Measurements from ENCODE around the gene S1PR4. TPM values are rescaled to one million over a fixed set of nuclear protein-coding genes. Genes with fewer than 3 reads are reported as not detected.
A peak's percentile ranks its signal among the peaks of the same experiment; 100 is the strongest.
"Not testable (repeated sequence)": the region's sequence is repeated elsewhere in the genome, so short reads cannot be mapped to it uniquely, and the experiment has no call there.

Gene S1PR4
- total and polyA plus RNA-seq, 5 donors: 0.33 to 0.97 (median 0.80) TPM

DNA sequence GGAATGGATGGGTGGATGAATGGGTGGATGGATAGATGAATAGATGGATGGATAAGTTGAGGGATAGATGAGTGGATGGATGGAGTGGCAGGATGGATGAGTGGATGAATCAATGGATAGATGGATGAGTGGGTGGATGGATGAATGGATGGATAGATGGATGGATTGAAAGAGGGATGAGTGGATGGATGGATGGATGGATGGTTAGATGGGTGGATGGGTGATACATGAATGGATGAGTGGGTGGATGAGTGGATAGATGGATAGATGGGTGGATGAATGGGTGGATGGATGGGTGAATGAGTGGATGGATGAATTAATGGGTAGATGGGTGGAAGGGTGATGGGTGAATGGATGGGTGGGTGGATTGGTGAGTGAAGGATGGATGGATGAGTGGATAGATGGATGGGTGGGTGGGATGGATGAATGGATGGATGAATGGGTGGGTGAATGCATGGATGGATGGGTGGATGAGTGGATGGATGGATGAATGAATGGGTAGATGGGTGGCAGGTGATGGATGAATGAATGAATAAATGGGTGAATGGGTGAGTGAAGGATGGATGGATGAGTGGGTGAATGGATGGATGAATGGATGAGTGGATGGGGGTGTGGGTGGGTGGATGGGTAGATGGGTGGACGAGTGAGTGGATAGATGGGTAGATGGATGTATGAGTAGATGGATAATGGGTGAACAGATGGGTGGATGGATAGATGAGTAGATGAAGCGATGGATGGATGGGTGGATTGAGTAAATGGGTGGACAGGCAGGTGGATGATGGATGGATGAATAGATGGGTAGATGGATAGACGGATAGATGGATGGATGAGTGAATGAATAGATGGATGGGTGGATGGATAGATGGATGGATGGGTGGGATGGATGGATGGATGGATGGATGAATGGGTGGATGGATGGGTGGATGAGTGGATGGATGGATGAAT lies 25.0 kb upstream of the S1PR4 start:
- intact Hi-C loops (cut with DNase I): loop anchor here in 1 of 4 donors (10.0 kb wide), 1 partner anchor 199 kb away; no protein-coding TSS in a partner anchor
- WGBS: 87% methylated on average over 3 of the region's 3 CpGs
- no peaks in the 10 kb centered on the region for H3K4me1 ChIP-seq (ENCODE audit: control insufficient read depth, insufficient read depth, low read length)
- DNase-seq (no peak), ATAC-seq (no peak)
- no peak overlapping the region for H3K27ac ChIP-seq (ENCODE audit: low read length)
- H3K4me3 ChIP-seq (ENCODE audit: low read length): no peak overlapping the region
- no peaks in the 10 kb centered on the region for H3K9me3 ChIP-seq (ENCODE audit: control insufficient read depth, low read length)
- no peaks in the 10 kb centered on the region for H3K27me3 ChIP-seq (ENCODE audit: control insufficient read depth, insufficient read depth)

- not testable (repeated sequence) for ATAC-seq
- intact Hi-C loops (cut with DNase I): loop anchor here in 1 of 4 donors (10.0 kb wide), 1 partner anchor 200 kb away; no protein-coding TSS in a partner anchor
Measured at GRCh38 chr19:3154447-3154846, 24.1 kb upstream of the S1PR4 start.

DNA sequence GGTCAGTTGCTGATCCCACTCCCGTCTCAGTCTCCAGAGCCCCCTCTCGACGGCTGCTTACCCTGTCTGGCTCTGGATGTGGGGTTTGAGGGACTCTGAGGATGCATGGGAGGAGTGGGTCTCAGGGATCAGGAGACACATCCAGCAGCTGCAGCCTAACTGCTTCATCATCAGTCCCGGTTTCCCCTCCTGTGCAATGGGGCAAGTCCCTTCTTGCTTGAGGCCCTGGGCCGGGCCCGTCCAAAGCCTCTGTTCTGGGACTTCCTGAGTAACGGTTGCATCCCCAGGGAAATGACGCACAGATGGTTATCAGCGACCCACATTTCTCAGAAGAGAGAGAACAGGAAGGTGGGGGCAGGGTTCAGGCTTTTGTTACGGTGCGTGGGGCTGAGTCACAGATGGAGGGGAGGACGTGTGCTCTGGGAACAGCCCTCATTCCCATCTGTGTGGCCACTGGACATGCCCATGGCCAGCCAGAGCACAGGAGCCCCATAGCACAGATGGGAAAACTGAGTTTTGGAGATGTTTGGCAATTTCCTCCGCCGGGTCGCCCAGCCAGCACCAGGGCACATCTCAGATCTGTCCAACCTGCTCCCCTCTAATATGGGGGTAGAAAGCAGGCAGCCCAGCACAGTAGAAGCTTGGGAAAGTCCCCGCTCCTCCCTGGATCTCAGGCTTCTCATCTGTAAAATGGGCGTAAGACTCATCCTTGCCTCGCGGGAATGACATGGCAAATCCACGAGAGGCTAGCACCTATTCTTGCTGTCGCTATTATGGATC lies 23.4 kb upstream of the S1PR4 start:
- Histone ChIP-seq H3K4me1 (ENCODE audit: control insufficient read depth, insufficient read depth, low read length) (no peaks in the 10 kb centered on the region), H3K4me3 (ENCODE audit: low read length) (no peak overlapping the region), H3K9me3 (ENCODE audit: control insufficient read depth, low read length) (no peaks in the 10 kb centered on the region), H3K27ac (ENCODE audit: low read length) (peak overlapping the region; percentile 68), H3K27me3 (ENCODE audit: control insufficient read depth, insufficient read depth) (no peaks in the 10 kb centered on the region)
- intact Hi-C loops (cut with DNase I): loop anchor here in 1 of 4 donors (10.0 kb wide), 1 partner anchor 200 kb away; no protein-coding TSS in a partner anchor
- ATAC-seq: peak; percentile 76 to 96
- 54% methylated on average over 21 of the region's 21 CpGs for WGBS
- peak; percentile 78 to 87 (median 82) for DNase-seq

More at GRCh38 chr19:3154447-3154846, 24.1 kb upstream of the S1PR4 start:
- not testable (repeated sequence) for H3K4me3 ChIP-seq (ENCODE audit: low read length); H3K27ac ChIP-seq (ENCODE audit: low read length); H3K4me1 ChIP-seq (ENCODE audit: control insufficient read depth, insufficient read depth, low read length); H3K9me3 ChIP-seq (ENCODE audit: control insufficient read depth, low read length); H3K27me3 ChIP-seq (ENCODE audit: control insufficient read depth, insufficient read depth); DNase-seq
- WGBS: 96% methylated on average over 3 of the region's 3 CpGs

GRCh38 chr19:3157096-3157845 lies 21.3 kb upstream of the S1PR4 start:
- WGBS: 74% methylated on average over 23 of the region's 23 CpGs
- intact Hi-C loops (cut with DNase I): loop anchor here in 1 of 4 donors (10.0 kb wide), 1 partner anchor 202 kb away; no protein-coding TSS in a partner anchor
- no peaks in the 10 kb centered on the region for H3K9me3 ChIP-seq (ENCODE audit: control insufficient read depth, low read length)

GRCh38 chr19:3159565-3159964 lies 19.0 kb upstream of the S1PR4 start:
- no peak overlapping the region for H3K27ac ChIP-seq (ENCODE audit: low read length)
- no peaks in the 10 kb centered on the region for H3K4me1 ChIP-seq (ENCODE audit: control insufficient read depth, insufficient read depth, low read length)
- DNase-seq (no peak), ATAC-seq (no peak)
- H3K9me3 ChIP-seq (ENCODE audit: control insufficient read depth, low read length): no peaks in the 10 kb centered on the region
- 76% methylated on average over 8 of the region's 8 CpGs for WGBS
- intact Hi-C loops (cut with DNase I): loop anchor here in 1 of 4 donors (10.0 kb wide), 1 partner anchor 205 kb away; no protein-coding TSS in a partner anchor
- no peak overlapping the region for H3K4me3 ChIP-seq (ENCODE audit: low read length)
- no peaks in the 10 kb centered on the region for H3K27me3 ChIP-seq (ENCODE audit: control insufficient read depth, insufficient read depth)

More at GRCh38 chr19:3157096-3157845, 21.3 kb upstream of the S1PR4 start:
- no peak for DNase-seq
- no peak overlapping the region for H3K27ac ChIP-seq (ENCODE audit: low read length)
- no peaks in the 10 kb centered on the region for H3K27me3 ChIP-seq (ENCODE audit: control insufficient read depth, insufficient read depth)
- no peak for ATAC-seq
- no peaks in the 10 kb centered on the region for H3K4me1 ChIP-seq (ENCODE audit: control insufficient read depth, insufficient read depth, low read length)
- H3K4me3 ChIP-seq (ENCODE audit: low read length): no peak overlapping the region

DNA sequence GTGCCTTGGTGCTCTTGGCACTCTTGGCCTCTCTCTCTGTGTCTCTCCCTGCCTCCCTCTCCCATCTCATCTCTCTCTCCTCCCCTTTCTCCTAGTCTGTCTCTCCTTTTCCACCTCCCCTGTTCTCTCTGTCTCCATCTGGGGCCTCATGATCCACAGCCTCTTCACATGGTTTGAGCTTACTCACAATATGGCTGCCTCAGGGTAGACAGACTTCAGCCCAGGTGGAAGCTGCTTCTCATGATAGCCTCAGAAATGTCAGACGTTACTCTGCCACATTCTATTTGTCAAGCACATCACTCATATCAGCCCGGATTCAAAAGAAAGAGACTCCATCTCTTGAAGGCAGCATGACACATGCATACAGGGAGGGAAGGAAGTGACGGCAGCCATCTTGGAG lies 18.4 kb upstream of the S1PR4 start:
- intact Hi-C loops (cut with DNase I): loop anchor here (5.0 to 10.0 kb wide), 5 partner anchors 83 to 208 kb away; no protein-coding TSS in a partner anchor
- Histone ChIP-seq H3K4me1 (ENCODE audit: control insufficient read depth, insufficient read depth, low read length) (no peaks in the 10 kb centered on the region), H3K9me3 (ENCODE audit: control insufficient read depth, low read length) (no peaks in the 10 kb centered on the region), H3K4me3 (ENCODE audit: low read length) (no peak overlapping the region), H3K27ac (ENCODE audit: low read length) (no peak overlapping the region), H3K27me3 (ENCODE audit: control insufficient read depth, insufficient read depth) (no peaks in the 10 kb centered on the region)
- ATAC-seq (no peak), DNase-seq (no peak)
- WGBS: 62% methylated on average over 3 of the region's 3 CpGs

- WGBS: 84% methylated on average over 4 of the region's 4 CpGs
- intact Hi-C loops (cut with DNase I): loop anchor here (5.0 to 10.0 kb wide), 5 partner anchors 84 to 209 kb away; no protein-coding TSS in a partner anchor
- Histone ChIP-seq H3K9me3 (ENCODE audit: control insufficient read depth, low read length) (no peaks in the 10 kb centered on the region), H3K27ac (ENCODE audit: low read length) (no peak overlapping the region), H3K4me1 (ENCODE audit: control insufficient read depth, insufficient read depth, low read length) (no peaks in the 10 kb centered on the region), H3K27me3 (ENCODE audit: control insufficient read depth, insufficient read depth) (no peaks in the 10 kb centered on the region), H3K4me3 (ENCODE audit: low read length) (no peak overlapping the region)
- DNase-seq (no peak), ATAC-seq (peak in 1 of 2 donors; percentile 27)
Measured at GRCh38 chr19:3161453-3161852, 17.1 kb upstream of the S1PR4 start.

DNA sequence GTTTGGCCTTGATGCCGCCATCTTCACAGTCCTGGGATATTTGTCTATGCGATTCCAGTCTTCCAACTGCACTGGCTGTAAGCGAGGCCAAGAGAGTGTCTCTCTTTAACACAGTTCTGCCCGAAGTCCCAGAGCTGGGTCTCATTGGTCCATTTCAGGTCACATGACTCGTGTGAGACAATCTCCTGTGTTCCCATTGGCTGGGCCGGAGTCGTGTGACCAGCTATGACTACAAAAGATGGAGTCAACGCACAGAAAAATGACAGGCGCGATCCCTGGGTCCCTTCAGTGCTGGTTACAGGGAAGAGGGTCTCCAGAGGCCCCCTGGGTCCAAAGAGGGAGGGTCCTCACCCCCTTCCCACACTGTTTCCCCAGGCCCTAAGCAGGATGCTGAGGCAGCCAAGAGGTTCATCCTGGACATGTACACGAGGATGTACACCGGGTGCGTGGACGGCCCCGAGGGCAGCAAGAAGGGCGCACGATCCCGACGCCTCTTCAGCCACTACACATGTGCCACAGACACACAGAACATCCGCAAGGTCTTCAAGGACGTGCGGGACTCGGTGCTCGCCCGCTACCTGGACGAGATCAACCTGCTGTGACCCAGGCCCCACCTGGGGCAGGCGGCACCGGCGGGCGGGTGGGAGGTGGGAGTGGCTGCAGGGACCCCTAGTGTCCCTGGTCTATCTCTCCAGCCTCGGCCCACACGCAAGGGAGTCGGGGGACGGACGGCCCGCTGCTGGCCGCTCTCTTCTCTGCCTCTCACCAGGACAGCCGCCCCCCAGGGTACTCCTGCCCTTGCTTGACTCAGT lies 15.9 kb upstream of the S1PR4 start:
- intact Hi-C loops (cut with DNase I): loop anchor here (2.0 to 10.0 kb wide), 6 partner anchors 34 to 210 kb away; no protein-coding TSS in a partner anchor
- Histone ChIP-seq H3K4me3 (ENCODE audit: low read length) (no peak overlapping the region), H3K9me3 (ENCODE audit: control insufficient read depth, low read length) (no peaks in the 10 kb centered on the region), H3K27ac (ENCODE audit: low read length) (no peak overlapping the region), H3K4me1 (ENCODE audit: control insufficient read depth, insufficient read depth, low read length) (no peaks in the 10 kb centered on the region), H3K27me3 (ENCODE audit: control insufficient read depth, insufficient read depth) (no peaks in the 10 kb centered on the region)
- ATAC-seq (peak in 1 of 2 donors; percentile 32), DNase-seq (peak in 1 of 3 donors; percentile 42)
- WGBS: 64% methylated on average over 38 of the region's 38 CpGs

GRCh38 chr19:3163230-3163886 lies 15.2 kb upstream of the S1PR4 start:
- no peaks in the 10 kb centered on the region for H3K27me3 ChIP-seq (ENCODE audit: control insufficient read depth, insufficient read depth)
- intact Hi-C loops (cut with DNase I): loop anchor here (2.0 to 10.0 kb wide), 6 partner anchors 35 to 211 kb away; no protein-coding TSS in a partner anchor
- DNase-seq (peak; percentile 65 to 84 (median 79)), ATAC-seq (peak; percentile 83 to 89)
- WGBS: 13% methylated on average over 27 of the region's 27 CpGs
- no peaks in the 10 kb centered on the region for H3K4me1 ChIP-seq (ENCODE audit: control insufficient read depth, insufficient read depth, low read length)
- H3K27ac ChIP-seq (ENCODE audit: low read length): no peak overlapping the region
- H3K4me3 ChIP-seq (ENCODE audit: low read length): no peak overlapping the region
- no peaks in the 10 kb centered on the region for H3K9me3 ChIP-seq (ENCODE audit: control insufficient read depth, low read length)
